22Rv1 (cell line): ENCODE data around the gene CD200R1L.

ENCODE experiments used
- H3K27ac ChIP-seq: fragments of 450-650 bp; 2 replicates; pipeline ENCODE4 v1.5.1; 2017
- ZFX ChIP-seq: fragments of 450-650 bp; IDR thresholded peaks from 2 replicates; pipeline ENCODE4 v1.6.1; 2017; ENCODE audit warnings: antibody characterized with exemption, borderline replicate concordance
- TF ChIP-seq, protein P1 (sequence below): fragments of 450-650 bp; IDR thresholded peaks from 2 replicates; pipeline ENCODE4 v1.5.1; 2017; ENCODE audit warnings: mild to moderate bottlenecking

CD200R1L gene

GRCh38 chr3:112786002-112786590, 60.6 kb downstream of the CD200R1L start:
- H3K27ac ChIP-seq: no peak overlapping the region
- TF ChIP-seq ZFX: no peak
- TF ChIP-seq, protein P1, sequence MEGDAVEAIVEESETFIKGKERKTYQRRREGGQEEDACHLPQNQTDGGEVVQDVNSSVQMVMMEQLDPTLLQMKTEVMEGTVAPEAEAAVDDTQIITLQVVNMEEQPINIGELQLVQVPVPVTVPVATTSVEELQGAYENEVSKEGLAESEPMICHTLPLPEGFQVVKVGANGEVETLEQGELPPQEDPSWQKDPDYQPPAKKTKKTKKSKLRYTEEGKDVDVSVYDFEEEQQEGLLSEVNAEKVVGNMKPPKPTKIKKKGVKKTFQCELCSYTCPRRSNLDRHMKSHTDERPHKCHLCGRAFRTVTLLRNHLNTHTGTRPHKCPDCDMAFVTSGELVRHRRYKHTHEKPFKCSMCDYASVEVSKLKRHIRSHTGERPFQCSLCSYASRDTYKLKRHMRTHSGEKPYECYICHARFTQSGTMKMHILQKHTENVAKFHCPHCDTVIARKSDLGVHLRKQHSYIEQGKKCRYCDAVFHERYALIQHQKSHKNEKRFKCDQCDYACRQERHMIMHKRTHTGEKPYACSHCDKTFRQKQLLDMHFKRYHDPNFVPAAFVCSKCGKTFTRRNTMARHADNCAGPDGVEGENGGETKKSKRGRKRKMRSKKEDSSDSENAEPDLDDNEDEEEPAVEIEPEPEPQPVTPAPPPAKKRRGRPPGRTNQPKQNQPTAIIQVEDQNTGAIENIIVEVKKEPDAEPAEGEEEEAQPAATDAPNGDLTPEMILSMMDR: no peak

GRCh38 chr3:112785321-112786001, 61.2 kb downstream of the CD200R1L start:
- TF ChIP-seq ZFX: no peak
- TF ChIP-seq, protein P1: no peak
- no peak overlapping the region for H3K27ac ChIP-seq

DNA sequence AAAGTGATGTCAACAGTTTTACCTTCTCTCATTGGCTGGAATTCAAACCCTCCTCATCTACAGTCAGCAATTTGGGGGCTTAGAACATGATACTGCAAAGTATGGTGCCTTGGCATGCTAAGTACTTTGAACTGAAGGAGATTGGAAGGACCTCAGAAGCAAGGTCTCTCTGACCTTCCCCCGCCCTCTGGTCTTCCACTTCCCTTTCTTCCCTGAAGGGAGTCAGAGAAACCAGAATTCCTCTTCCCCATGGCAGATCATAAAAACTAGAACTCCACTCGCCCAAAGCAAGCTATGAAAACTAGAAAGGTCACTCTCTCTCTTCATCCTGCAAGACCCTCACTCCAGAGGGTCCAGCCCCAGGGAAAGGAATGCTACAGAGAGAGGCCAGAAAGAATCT, 64.2 kb downstream of the CD200R1L start:
- TF ChIP-seq ZFX: no peak
- H3K27ac ChIP-seq: no peak overlapping the region

- H3K27ac ChIP-seq: no peak overlapping the region
- no peak for TF ChIP-seq ZFX
- TF ChIP-seq, protein P1: no peak
Observed at GRCh38 chr3:112781599-112781998, 65.1 kb downstream of the CD200R1L start.

DNA sequence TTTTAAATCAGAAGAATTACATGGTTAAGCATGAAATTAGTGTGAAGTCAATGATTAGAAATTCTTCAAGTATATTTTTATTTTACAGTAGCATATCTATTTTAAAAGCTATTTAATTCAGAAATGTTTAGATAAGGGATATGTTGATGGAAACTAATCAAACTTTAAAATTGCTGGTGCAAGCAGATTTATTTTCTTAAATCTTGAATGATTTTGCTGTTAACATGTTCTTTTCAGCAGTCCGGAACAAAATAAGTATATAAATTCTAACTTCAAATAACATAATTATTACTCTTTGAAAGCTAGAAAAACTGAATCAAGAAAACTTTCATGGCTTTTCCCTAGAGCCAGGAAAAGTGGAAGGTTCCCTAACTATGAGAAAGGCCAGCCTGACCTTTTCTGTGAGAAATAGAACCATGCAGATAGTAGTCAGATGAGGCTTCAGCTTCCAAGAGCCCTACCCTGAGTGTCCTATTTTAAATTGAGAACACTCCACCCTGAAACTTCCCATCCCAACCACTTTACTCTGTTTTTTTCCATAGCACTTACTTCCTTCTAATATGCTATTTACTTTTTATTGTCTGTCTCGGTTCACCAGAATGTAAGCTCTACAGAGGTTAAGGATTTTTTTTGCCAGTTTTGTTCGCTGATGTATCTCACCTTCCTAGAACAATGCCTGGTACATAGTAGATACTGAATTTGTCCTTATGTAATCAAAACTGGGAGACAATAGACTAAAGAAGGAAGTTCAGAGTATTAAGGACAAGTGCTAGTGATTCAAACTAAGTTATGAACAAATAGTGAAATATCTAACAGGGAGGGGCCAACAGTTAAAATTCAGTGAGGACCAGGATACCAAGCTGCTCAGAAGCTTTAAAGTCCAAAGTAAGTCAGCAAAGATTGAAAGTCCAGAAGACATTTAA, 66.8 kb downstream of the CD200R1L start:
- no peak overlapping the region for H3K27ac ChIP-seq
- no peak for TF ChIP-seq ZFX
- TF ChIP-seq, protein P1: no peak

GRCh38 chr3:112779011-112779410, 67.7 kb downstream of the CD200R1L start:
- TF ChIP-seq ZFX: no peak
- TF ChIP-seq, protein P1: no peak
- H3K27ac ChIP-seq: no peak overlapping the region

GRCh38 chr3:112778353-112778948, 68.2 kb downstream of the CD200R1L start:
- no peak for TF ChIP-seq ZFX
- TF ChIP-seq, protein P1: no peak
- H3K27ac ChIP-seq: no peak overlapping the region
